ENCODE results near the gene TSPAN33.
A peak's percentile ranks its signal among the peaks of the same experiment; 100 is the strongest.
"Not testable (repeated sequence)": the region's sequence is repeated elsewhere in the genome, so short reads cannot be mapped to it uniquely, and the experiment has no call there.

Gene TSPAN33

DNA sequence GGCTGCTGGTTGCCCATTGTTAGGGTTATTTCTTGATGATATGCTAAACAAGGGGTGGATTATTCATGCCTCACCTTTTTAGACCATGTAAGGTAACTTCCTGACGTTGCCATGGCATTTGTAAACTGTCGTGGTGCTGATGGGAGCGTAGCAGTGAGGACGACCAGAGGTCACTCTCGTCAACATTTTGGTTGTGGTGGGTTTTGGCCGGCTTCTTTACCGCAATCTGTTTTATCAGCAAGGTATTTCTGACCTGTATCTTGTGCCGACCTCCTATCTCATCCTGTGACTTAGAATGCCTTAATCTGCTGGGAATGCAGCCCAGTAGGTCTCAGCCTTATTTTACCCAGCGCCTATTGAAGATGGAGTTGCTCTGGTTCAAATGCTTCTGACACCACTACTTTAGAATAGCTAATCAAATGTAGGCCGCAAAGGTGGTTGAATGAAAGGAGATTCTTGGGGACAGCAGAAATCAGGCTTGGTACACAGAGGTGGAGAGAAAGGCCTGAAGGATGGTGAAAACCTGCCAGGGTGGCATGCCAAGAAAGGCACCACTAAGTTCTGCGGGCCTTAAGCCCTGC is 26.0 kb downstream of the TSPAN33 start:
- H3K4me3 ChIP-seq (ENCODE audit: low read depth, low read length): no peak overlapping the region
- TF ChIP-seq, protein P1, sequence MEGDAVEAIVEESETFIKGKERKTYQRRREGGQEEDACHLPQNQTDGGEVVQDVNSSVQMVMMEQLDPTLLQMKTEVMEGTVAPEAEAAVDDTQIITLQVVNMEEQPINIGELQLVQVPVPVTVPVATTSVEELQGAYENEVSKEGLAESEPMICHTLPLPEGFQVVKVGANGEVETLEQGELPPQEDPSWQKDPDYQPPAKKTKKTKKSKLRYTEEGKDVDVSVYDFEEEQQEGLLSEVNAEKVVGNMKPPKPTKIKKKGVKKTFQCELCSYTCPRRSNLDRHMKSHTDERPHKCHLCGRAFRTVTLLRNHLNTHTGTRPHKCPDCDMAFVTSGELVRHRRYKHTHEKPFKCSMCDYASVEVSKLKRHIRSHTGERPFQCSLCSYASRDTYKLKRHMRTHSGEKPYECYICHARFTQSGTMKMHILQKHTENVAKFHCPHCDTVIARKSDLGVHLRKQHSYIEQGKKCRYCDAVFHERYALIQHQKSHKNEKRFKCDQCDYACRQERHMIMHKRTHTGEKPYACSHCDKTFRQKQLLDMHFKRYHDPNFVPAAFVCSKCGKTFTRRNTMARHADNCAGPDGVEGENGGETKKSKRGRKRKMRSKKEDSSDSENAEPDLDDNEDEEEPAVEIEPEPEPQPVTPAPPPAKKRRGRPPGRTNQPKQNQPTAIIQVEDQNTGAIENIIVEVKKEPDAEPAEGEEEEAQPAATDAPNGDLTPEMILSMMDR (IDR thresholded peaks at IDR 0.05; ENCODE audit: low read depth, low read length): no peak

DNA sequence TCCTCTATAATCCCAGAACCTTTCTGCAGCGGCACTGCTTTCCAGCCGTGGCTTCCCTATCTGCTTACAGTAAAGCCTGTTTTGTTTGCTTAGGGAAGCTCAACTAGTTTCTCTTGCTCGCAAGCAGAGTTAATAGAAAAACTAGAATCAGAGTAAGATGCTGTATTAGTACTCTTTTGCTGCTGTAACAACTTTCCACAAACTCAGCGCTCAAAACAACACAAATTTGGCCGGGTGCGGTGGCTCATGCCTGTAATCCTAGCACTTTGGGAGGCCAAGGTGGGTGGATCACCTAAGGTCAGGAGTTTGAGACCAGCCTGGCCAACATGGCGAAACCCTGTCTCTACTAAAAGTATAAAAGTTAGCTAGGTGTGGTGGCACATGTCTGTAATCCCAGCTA is 29.4 kb downstream of the TSPAN33 start:
- not testable (repeated sequence) for H3K4me3 ChIP-seq (ENCODE audit: low read depth, low read length)

DNA sequence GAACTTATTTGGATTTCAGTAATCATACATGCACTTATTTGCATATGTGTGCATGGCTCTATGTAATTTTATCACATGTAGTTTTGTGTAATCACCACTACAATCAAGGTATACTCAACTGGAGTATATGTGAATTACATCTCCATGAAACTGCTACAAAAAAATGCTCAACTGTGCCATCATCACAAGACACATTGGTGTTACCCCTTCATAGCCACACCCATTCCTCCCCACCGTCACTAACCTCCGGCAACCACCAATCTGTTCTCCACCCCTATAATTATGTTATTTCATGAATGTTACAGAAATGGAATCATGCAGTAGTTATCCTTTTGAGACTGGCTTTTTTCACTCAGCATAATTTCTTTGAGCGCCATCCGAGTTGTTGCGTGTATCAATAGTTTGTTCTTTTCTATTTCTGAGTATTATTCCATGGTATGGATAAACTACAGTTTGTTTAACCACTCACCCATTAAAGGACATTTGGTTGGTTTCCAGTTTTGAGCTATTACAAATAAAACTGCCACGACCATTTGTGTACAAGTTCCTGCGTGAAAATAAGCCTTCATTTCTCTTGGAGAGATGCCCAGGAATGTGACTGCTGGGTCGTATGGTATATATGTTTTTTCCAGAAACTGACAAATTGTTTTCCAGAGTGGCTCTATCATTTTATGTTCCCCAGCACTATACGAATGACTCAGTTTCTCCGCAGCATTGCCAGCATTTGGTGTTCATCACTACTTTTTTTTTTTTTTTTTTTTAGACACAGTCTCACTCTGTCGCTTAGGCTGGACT is 32.6 kb downstream of the TSPAN33 start:
- TF ChIP-seq, protein P1 (IDR thresholded peaks at IDR 0.05; ENCODE audit: low read depth, low read length): no peak

DNA sequence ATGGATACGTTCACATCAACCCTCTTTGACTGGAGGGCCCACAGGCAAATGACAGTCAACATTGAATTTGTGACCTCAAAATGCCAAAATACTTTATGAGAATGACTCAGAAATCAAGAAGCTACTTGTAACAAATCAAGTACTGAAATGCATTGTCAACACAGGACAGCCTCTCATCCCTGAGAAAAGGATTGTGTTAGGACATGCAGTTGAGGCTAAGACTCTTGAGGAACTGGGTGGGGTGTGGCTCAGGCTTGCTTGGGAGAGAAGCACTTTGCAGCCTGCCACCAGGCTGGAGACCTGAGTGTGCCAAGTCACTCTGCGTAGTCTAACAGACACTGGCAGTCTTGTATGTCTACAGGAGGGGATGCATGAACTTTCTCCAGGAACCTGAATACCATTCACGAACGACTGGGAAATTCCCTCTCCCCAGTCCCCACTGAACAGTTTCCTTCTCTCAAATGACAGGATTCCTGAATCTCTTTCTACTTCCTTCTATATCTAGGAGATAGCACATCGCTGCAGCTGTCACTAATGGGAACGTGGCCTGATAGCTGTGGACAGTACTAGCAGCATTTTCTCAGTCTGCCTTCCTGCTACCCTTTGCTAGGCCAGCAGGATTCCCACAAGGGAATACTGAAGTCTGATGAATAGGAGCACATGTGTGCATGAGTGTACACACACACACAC is 40.6 kb downstream of the TSPAN33 start:
- TF ChIP-seq, protein P1 (IDR thresholded peaks at IDR 0.05; ENCODE audit: low read depth, low read length): no peak
- no peak overlapping the region for H3K4me3 ChIP-seq (ENCODE audit: low read depth, low read length)

More for the DNA sequence above, 32.6 kb downstream of the TSPAN33 start:
- no peak overlapping the region for H3K4me3 ChIP-seq (ENCODE audit: low read depth, low read length)

DNA sequence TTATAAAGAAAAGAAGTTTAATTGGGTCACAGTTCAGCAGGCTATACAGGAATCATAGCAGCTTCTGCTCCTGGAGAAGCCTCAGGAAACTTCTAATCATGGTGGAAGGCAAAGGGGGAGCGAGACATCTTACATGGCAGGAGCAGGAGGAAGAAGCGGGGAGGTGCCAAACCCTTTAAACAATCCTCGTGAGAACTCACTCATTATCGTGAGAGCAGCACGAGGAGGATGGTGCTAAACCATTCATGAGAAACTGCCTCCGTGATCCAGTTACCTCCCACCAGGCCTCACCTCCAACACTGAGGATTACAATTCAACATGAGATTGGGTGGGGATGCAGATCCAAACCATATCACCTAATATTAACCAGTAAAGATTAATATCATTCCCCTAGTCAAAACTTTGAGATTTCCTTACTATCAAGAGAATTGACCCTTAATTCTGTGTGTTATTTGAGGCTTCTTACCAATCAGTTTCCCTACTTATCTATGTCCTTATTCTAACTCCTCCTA is 42.3 kb downstream of the TSPAN33 start:
- TF ChIP-seq, protein P1 (IDR thresholded peaks at IDR 0.05; ENCODE audit: low read depth, low read length): no peak
- no peak overlapping the region for H3K4me3 ChIP-seq (ENCODE audit: low read depth, low read length)

- peak overlapping the region; percentile 51 for H3K4me3 ChIP-seq (ENCODE audit: low read depth, low read length)
- TF ChIP-seq, protein P1 (IDR thresholded peaks at IDR 0.05; ENCODE audit: low read depth, low read length): no peak
Measured at GRCh38 chr7:129187681-129188371, 43.3 kb downstream of the TSPAN33 start.

DNA sequence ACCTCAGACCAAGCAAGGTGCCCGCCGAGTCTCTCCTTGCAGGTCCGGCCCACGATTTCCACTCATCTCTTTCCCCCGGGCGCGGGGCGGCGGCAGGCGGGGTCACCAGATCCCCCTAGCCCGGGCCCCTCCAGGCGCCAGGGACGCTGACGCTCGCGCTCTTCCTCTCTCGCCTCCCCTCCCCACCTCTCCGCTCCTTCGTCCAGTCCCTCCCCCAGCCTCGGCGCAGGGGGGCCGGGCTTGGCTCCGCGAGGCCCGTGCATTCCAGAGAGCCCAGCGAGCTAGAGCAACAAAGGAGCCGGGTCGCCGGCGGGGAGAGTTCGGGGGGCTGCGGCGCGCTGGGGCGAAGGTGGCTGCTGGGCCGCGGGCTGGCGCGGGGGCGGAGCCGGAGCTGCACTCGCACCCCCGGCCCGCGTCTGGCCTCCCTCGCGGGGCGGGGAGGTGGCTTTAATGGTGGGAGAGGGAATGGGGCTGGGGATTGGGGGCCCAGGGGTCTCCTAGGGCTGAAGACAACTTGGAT is 43.9 kb downstream of the TSPAN33 start, which contains the start of gene SMO:
Gene SMO (plus strand): TSS at position 262 of the 520 bp plus-strand sequence. CDS start 519 bp downstream, outside the sequence.
- H3K4me3 ChIP-seq (ENCODE audit: low read depth, low read length): peak within 1 kb of the TSS; percentile 51
- TF ChIP-seq, protein P1 (IDR thresholded peaks at IDR 0.05; ENCODE audit: low read depth, low read length): no peak

All from WI38 (cell line).